Effector memory CD8-positive, alpha-beta T cell (primary cell): ENCODE results near the gene ATG2B.

Experiments
- ATAC-seq: fragments of 150-1000 bp; cut with Tn5 transposase; replicated peaks from 2 replicates; pipeline ENCODE4 v1.10.0; 2021; ENCODE audit warnings: mild to moderate bottlenecking, moderate library complexity
- DNase-seq, 3 experiments: peaks; one replicate each; pipeline ENCODE4 v3.0.0; 2021
- H3K27ac Mint-ChIP-seq, 2 donors: one replicate each; pipeline ENCODE4 v1.8.0; 2022; ENCODE audit warnings: mild to moderate bottlenecking in 2 of 2, mixed read lengths in 2 of 2, moderate library complexity in 2 of 2
- H3K27me3 Mint-ChIP-seq, 2 donors: one replicate each; pipeline ENCODE4 v1.8.0; 2022; ENCODE audit warnings: mixed read lengths in 2 of 2
- H3K36me3 Mint-ChIP-seq: one replicate; pipeline ENCODE4 v1.8.0; 2022; ENCODE audit warnings: mild to moderate bottlenecking, moderate library complexity, mixed read lengths; ENCODE audit not compliant: insufficient read depth
- H3K4me1 Mint-ChIP-seq, 2 donors: one replicate each; pipeline ENCODE4 v1.8.0; 2022; ENCODE audit warnings: low read depth in 2 of 2, mixed read lengths in 2 of 2
- H3K4me3 Mint-ChIP-seq, 2 donors: one replicate each; pipeline ENCODE4 v1.8.0; 2022; ENCODE audit warnings: mild to moderate bottlenecking in 2 of 2, mixed read lengths in 2 of 2, moderate library complexity in 2 of 2
- H3K9me3 Mint-ChIP-seq, 2 donors: one replicate each; pipeline ENCODE4 v1.8.0; 2022; ENCODE audit warnings: mixed read lengths in 2 of 2
- total RNA-seq, 9 experiments: gene quantifications; one replicate each; lab custom pipeline; 2026; lab: John Stamatoyannopoulos, UW

The ATG2B gene
- 99.4 to 210 (median 127) reads per million in 9 experiments for total RNA-seq

DNA sequence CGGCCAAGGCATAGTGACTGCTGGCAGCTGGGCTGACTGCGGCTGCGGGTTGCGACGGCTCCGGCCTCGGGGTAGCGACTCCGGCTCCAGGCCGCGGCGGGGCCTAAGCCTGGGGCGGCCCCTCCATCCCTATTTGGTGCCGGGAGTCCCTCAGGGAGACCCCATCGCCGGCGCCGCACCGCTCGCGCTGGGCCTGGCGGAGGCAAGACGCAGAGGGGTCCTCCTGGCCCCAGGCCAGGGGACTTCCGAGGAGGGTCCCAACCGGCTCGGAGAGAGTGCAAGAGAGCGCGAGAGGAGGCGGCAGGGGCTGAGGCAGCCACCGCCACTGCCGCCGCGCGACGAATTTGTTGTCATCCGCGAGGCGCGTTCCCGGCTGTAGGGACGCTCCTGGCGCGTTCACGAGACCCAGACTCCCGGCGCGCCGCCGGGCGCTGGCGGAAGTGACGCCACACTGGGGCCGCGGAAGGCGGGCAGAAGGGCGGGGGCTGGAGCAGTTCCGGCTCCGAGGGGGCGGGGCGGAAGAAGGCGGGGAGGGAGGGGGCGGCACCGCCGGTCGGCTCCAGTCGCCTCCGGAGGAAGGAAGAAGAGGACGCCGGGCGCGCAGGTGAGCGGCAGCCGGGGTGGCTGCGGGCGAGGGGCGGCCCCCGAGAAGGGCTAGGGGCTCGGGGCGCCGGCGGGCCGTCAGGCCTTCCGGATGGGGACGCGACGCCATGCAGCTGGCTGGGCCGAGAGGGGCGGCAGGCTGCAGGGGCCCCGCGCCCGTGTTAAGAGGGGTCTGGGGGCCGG is at the start of gene ATG2B, which contains the start of gene GSKIP:
Gene ATG2B, minus strand, starts transcription at position 377 of the 786 bp plus-strand sequence. Its CDS starts 365 bp downstream, at position 12.
Gene GSKIP, plus strand, starts transcription at position 562 of the 786 bp plus-strand sequence. CDS start 18,722 bp downstream, outside the sequence.
- Mint-ChIP-seq H3K9me3 (no peaks in the 10 kb centered on the region), H3K36me3 (peaks cover 12% of the 10 kb centered on the region), H3K4me3 (peak within 1 kb of the TSS; percentile 88 to 89), H3K4me1 (peaks cover 32 to 55% of the 10 kb centered on the region in 2 donors), H3K27me3 (no peaks in the 10 kb centered on the region), H3K27ac (peak within 1 kb of the TSS; percentile 87 to 92)
- DNase-seq (peak; percentile 96 to 98 (median 98)), ATAC-seq (peak; percentile 79)

DNA sequence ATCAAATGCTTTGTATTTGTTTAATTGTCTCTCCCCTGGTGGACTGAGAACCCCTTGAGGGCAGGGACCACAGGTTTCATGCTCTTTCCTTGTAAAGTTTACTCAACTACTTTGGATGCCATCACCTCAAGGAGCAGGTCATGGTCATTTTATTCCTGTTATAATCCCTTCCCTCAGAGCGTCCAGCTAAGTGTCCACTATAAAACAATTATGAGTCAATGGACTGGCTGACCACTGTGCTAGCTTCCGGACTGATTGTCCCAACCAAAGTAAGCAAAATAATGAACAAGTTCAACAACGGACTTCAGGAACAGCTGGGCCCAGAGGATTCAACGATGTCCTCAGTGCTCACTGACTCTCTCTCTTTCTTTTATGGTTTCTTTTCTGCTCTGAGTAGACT is 47.0 kb upstream of the ATG2B start:
- DNase-seq (no peak), ATAC-seq (no peak)
- H3K36me3 Mint-ChIP-seq, result no peaks in the 10 kb centered on the region
- H3K4me3 Mint-ChIP-seq, result no peak overlapping the region
- H3K9me3 Mint-ChIP-seq, result no peaks in the 10 kb centered on the region
- H3K27me3 Mint-ChIP-seq, result peaks cover 0 to 19% of the 10 kb centered on the region in 2 donors
- no peak overlapping the region for H3K27ac Mint-ChIP-seq
- H3K4me1 Mint-ChIP-seq, result no peaks in the 10 kb centered on the region

DNA sequence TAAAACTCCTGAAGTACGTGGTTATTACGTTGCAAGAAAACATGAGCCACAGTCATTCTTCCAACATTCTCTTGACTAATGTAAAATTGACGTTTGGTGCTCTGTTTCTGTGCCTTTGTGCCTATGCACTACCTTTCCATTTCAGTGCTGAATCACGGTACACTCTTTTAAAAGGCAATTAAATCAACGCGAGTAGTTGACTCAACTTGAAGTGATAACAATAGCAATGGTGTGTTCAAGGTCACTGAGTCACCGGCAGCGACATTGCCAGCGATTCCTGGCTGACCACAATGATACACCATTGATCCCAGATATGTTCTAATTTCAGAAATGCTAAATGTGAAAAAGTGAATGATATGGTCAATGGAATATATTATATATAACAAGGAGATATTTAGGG is 46.6 kb upstream of the ATG2B start:
- ATAC-seq, result no peak
- Mint-ChIP-seq H3K4me1 (no peaks in the 10 kb centered on the region), H3K36me3 (no peaks in the 10 kb centered on the region), H3K4me3 (no peak overlapping the region), H3K27ac (no peak overlapping the region), H3K9me3 (no peaks in the 10 kb centered on the region), H3K27me3 (peaks cover 0 to 19% of the 10 kb centered on the region in 2 donors)
- no peak for DNase-seq

DNA sequence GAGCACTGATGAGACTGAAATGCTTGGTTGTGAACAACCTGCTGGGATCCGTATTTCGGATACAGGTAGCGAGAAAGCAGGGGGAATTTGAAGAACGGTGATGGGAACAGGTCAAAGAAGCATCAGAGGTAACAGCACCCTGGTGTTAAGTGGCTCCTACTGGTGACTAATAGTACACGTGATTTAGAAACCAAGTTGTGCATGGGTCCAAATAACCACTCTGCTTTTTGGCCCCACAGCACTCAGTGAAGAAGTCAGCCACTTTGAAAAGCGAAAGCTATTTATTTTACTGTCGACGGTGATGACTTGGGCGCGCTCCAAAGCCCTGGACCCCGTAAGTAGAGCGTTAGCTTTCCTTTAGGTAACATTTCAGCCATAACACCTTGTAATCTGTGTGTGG is 45.5 kb upstream of the ATG2B start:
- Mint-ChIP-seq H3K9me3 (no peaks in the 10 kb centered on the region), H3K36me3 (no peaks in the 10 kb centered on the region), H3K27me3 (peaks cover 0 to 13% of the 10 kb centered on the region in 2 donors), H3K4me1 (no peaks in the 10 kb centered on the region), H3K4me3 (no peak overlapping the region), H3K27ac (no peak overlapping the region)
- DNase-seq, result no peak
- no peak for ATAC-seq

DNA sequence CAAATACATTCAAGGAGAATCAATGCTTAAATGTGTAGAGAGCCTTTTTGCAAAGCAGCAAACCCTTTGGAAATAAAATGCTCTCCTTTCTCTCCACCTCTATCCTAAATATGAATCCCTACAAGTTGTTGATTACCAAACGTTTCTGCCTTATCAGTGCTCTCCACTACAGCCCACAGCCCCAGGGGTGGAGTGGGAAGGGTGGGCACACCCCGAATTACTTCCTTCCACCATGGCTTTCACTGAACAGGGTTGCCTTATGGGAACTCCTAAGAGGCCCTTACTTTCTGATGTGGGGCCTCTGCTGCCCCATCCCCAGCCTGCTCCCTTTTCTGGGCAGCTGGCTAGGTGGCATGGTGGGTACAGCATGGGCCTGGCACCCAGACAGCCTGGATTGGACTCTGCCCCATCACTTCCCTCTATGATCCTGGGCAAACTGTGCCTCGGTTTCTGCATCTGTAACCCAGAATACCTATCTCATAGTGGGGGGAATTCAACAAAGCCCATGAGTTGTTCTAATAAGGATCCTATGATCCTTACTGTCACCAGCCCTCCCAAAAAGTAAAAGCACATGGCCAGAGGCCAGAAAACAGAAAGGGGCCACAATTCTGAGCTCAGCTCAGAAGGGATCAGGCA is 44.9 kb upstream of the ATG2B start:
- Mint-ChIP-seq H3K4me3 (no peak overlapping the region), H3K27ac (no peak overlapping the region), H3K27me3 (peaks cover 0 to 8% of the 10 kb centered on the region in 2 donors), H3K36me3 (no peaks in the 10 kb centered on the region), H3K4me1 (no peaks in the 10 kb centered on the region), H3K9me3 (no peaks in the 10 kb centered on the region)
- ATAC-seq, result no peak
- no peak for DNase-seq

DNA sequence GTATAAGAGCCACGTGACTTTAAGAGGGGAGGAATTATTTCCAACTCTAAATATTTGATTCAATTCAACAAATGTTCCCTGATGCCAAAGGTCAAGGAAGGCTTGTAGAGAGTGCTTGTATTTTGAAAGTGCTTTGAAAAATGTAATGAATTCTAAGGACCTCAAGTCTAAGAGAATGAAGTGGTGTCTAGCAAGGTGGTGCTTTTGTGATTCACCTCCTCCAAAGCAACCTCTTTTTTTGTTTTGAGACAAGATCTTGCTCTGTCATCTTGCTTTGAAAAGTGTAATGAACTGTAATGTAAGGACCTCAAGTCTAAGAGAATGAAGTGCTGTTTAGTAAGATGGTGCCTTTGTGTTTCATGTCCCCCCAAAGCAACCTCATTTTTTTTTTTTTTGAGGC is 42.5 kb upstream of the ATG2B start:
- H3K4me3 Mint-ChIP-seq, result no peak overlapping the region
- no peak overlapping the region for H3K27ac Mint-ChIP-seq
- no peaks in the 10 kb centered on the region for H3K4me1 Mint-ChIP-seq
- H3K9me3 Mint-ChIP-seq, result no peaks in the 10 kb centered on the region
- peaks cover 18 to 22% of the 10 kb centered on the region in 2 donors for H3K27me3 Mint-ChIP-seq
- no peak for ATAC-seq
- H3K36me3 Mint-ChIP-seq, result no peaks in the 10 kb centered on the region
- no peak for DNase-seq

DNA sequence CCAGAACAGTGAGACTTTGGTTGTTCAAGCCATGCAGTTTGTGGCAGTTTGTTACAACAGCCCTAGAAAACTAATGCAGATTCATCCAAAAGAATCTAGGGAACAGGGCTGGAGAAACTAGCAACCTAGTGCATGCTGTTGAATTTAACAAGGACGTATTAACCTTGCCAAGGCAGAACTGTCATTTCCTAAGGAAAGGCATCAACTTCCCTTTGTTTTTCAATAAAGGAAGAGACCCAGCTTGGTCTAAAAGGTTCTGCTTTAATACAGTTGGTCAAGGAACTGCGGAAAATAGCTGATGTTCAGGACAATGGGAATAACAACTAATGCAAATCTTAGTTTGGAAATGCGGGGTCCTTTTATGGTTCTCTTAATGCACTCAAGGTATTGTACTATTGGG is 40.3 kb upstream of the ATG2B start:
- H3K36me3 Mint-ChIP-seq, result no peaks in the 10 kb centered on the region
- H3K9me3 Mint-ChIP-seq, result no peaks in the 10 kb centered on the region
- no peak overlapping the region for H3K27ac Mint-ChIP-seq
- ATAC-seq (no peak), DNase-seq (no peak)
- H3K27me3 Mint-ChIP-seq, result peaks cover 38 to 45% of the 10 kb centered on the region in 2 donors
- H3K4me1 Mint-ChIP-seq, result no peaks in the 10 kb centered on the region
- H3K4me3 Mint-ChIP-seq, result no peak overlapping the region

- H3K36me3 Mint-ChIP-seq, result no peaks in the 10 kb centered on the region
- no peaks in the 10 kb centered on the region for H3K9me3 Mint-ChIP-seq
- H3K27ac Mint-ChIP-seq, result no peak overlapping the region
- H3K27me3 Mint-ChIP-seq, result peaks cover 44 to 45% of the 10 kb centered on the region in 2 donors
- no peak overlapping the region for H3K4me3 Mint-ChIP-seq
- H3K4me1 Mint-ChIP-seq, result no peaks in the 10 kb centered on the region
- ATAC-seq, result no peak
- no peak for DNase-seq
These were observed 37.4 kb upstream of the ATG2B start for GRCh38 chr14:96400495-96400894.

DNA sequence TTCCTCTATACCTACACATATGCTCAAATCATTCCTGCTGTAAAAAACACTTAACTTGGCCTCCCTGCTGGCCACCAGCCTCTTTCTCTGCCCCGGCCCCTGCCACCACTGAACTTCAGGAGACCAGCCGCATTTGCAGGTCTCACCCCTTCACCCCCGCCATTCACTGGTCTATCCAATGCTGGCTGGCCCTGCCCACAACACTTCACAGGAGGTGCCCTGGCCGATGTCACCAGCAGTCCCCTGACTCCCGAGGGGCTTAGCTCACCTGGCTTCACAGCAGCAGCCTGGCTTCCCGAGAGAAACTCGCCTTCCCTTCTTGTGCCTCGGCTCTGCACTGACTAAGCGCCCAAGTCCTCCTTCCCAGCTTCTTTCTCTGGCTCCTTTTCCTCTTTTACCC is 36.3 kb upstream of the ATG2B start:
- Mint-ChIP-seq H3K9me3 (no peaks in the 10 kb centered on the region), H3K27ac (no peak overlapping the region), H3K4me3 (no peak overlapping the region), H3K36me3 (no peaks in the 10 kb centered on the region), H3K27me3 (peaks cover 44 to 45% of the 10 kb centered on the region in 2 donors), H3K4me1 (no peaks in the 10 kb centered on the region)
- ATAC-seq (no peak), DNase-seq (no peak)

DNA sequence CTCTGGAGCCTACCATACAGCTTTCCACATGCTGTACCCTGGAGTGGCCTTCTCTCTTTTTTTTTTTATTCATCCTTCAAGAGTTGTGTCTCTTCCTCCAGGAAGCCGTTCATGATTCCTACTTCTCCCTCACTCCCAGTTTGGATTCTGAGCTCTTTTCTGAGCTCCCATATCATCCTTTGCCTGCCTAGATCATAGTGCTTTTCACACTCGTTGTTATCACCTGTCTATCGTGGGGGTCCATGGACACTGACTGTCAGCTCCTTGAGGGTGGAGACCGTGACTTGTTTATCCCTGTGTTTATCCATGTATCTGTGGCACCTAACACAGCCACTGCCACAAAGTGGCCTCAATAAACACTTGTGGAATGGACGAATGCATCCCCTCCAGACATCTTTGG is 35.8 kb upstream of the ATG2B start:
- ATAC-seq (no peak), DNase-seq (no peak)
- Mint-ChIP-seq H3K4me3 (no peak overlapping the region), H3K27me3 (peaks cover 44 to 45% of the 10 kb centered on the region in 2 donors), H3K36me3 (no peaks in the 10 kb centered on the region), H3K27ac (no peak overlapping the region), H3K9me3 (no peaks in the 10 kb centered on the region), H3K4me1 (no peaks in the 10 kb centered on the region)

GRCh38 chr14:96398432-96398831 is 35.3 kb upstream of the ATG2B start:
- Mint-ChIP-seq H3K36me3 (no peaks in the 10 kb centered on the region), H3K4me1 (no peaks in the 10 kb centered on the region), H3K4me3 (no peak overlapping the region), H3K9me3 (no peaks in the 10 kb centered on the region), H3K27me3 (peaks cover 44 to 45% of the 10 kb centered on the region in 2 donors), H3K27ac (no peak overlapping the region)
- DNase-seq (no peak), ATAC-seq (no peak)

GRCh38 chr14:96394047-96394815 is 31.1 kb upstream of the ATG2B start:
- Mint-ChIP-seq H3K9me3 (no peaks in the 10 kb centered on the region), H3K36me3 (peaks cover 7% of the 10 kb centered on the region), H3K27ac (no peak overlapping the region), H3K4me3 (no peak overlapping the region), H3K4me1 (peaks cover 5 to 7% of the 10 kb centered on the region in 2 donors), H3K27me3 (peaks cover 8 to 12% of the 10 kb centered on the region in 2 donors)
- DNase-seq, result no peak
- ATAC-seq, result no peak

DNA sequence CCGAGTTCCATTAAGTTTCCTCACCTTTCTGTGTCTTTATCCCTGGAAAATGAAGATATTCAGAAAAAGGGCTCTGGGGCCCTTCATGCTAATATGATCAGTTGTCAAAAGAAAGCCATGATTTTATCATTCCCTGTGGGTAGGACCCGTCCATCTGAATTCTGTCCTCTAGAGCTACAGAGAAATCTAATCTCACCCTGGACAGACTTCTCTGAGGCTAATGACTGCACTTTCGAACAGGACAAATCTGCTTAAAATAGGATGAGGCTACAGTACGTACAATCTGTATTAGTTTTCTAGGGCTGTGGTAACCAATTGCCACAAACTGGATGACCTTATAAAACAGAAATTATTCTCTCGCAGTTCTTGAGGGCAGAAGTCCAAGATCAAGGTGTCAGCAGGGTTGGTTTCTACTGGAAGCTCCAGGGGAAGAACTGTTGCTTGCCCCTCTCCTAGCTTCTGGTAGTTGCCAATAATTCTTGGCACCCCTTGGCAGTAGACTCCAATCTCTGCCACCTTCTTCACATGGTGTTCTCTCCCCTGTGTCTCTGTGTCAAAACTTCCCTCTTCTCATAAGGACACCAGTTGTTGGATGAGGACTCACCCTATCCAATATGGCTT is 30.0 kb upstream of the ATG2B start:
- Mint-ChIP-seq H3K36me3 (peaks cover 7% of the 10 kb centered on the region), H3K4me3 (peak overlapping the region; percentile 91 to 94), H3K27me3 (peaks cover 0 to 6% of the 10 kb centered on the region in 2 donors), H3K27ac (peak overlapping the region in 1 of 2 donors; percentile 52), H3K9me3 (no peaks in the 10 kb centered on the region), H3K4me1 (peaks cover 5 to 7% of the 10 kb centered on the region in 2 donors)
- ATAC-seq (no peak), DNase-seq (no peak)
